Sigmoid colon (tissue), 7 donors: ENCODE results near the gene CACNA2D3. TPM values are rescaled to one million over a fixed set of nuclear protein-coding genes. Genes with fewer than 3 reads are reported as not detected.

Experiments used
- DNase-seq: peaks from one replicate; pipeline ENCODE4 v3.0.0-alpha.2; 2019
- H3K27ac ChIP-seq, 4 donors: fragments of 200-600 bp; sonication (generic); one replicate each; pipeline ENCODE4 v1.5.1; 2016 to 2019; ENCODE audit warnings: mild to moderate bottlenecking in 1 of 4
- H3K27me3 ChIP-seq, 3 donors: fragments of 200-600 bp; sonication (generic); one replicate each; pipeline ENCODE4 v1.5.1; 2019; ENCODE audit warnings: mild to moderate bottlenecking in 1 of 3
- H3K36me3 ChIP-seq, 4 donors: fragments of 200-600 bp; sonication (generic); one replicate each; pipeline ENCODE4 v1.5.1; 2016 to 2019
- H3K4me1 ChIP-seq, 4 donors: fragments of 200-600 bp; sonication (generic); one replicate each; pipeline ENCODE4 v1.5.1; 2017 to 2019
- H3K4me3 ChIP-seq, 4 donors: fragments of 200-600 bp; sonication (generic); one replicate each; pipeline ENCODE4 v1.5.1; 2017 to 2019; ENCODE audit warnings: mild to moderate bottlenecking in 2 of 4, moderate library complexity in 1 of 4
- H3K9me3 ChIP-seq, 4 donors: fragments of 200-600 bp in 3 of 4; sonication (generic) in 3 of 4; one replicate each; pipeline versions ENCODE4 v1.5.1 to v1.6.1; 2013 to 2019
- CTCF ChIP-seq, 4 experiments: fragments of 450-650 bp in 3 of 4; fragments of 200-600 bp in 1 of 4; IDR thresholded peaks; one replicate each; pipeline ENCODE4 v1.5.1; 2016 to 2019; ENCODE audit warnings: antibody characterized with exemption in 4 of 4, mild to moderate bottlenecking in 3 of 4, moderate library complexity in 2 of 4
- EP300 ChIP-seq, 4 donors: sonication (generic); formaldehyde crosslinking; IDR thresholded peaks; one replicate each; pipeline ENCODE4 v1.6.1; 2017; ENCODE audit warnings: antibody characterized with exemption in 4 of 4
- POLR2A ChIP-seq, 2 donors: fragments of 450-650 bp; IDR thresholded peaks; one replicate each; pipeline ENCODE4 v1.6.1; 2016; ENCODE audit warnings: antibody characterized with exemption in 2 of 2, mild to moderate bottlenecking in 2 of 2, moderate library complexity in 2 of 2
- POLR2AphosphoS5 ChIP-seq, 4 donors: sonication (generic); formaldehyde crosslinking; IDR thresholded peaks; one replicate each; pipeline ENCODE4 v1.6.1; 2017; ENCODE audit warnings: antibody characterized with exemption in 4 of 4
- WGBS, 2 donors: extraction: QIAGEN DNeasy Blood & Tissue Kit; methylation state at CpG; one replicate each; pipeline ENCODE4 v1.1.7; 2013; 5-methylcytosine and 5-hydroxymethylcytosine counted together
- intact Hi-C: fragments of 100-400 bp; cut with DNase I; formaldehyde crosslinking; loops from one replicate; pipeline ENCODE4 v1.15.1; 2023
- polyA plus RNA-seq, 3 donors: library from polyadenylated mRNA; stranded (reverse); fragments of 200-250 nt; gene quantifications; one replicate each; pipeline ENCODE4 v1.2.3, GENCODE V29; 2013
- total RNA-seq, 4 donors: library from RNA; depleted of rRNA; stranded (reverse); fragments of >200 nt; gene quantifications; one replicate each; pipeline ENCODE4 v1.1.0, GENCODE V29; 2016
- donor health status: healthy with polysubstance abuse.
- donor health status: Bipolar disorder and iron deficiency.
- donor health status: healthy.

The CACNA2D3 gene
- total and polyA plus RNA-seq, 7 donors, result 0.32 to 10.2 (median 4.8) TPM; not detected in 1

GRCh38 chr3:55122312-55122711, 1000.0 kb downstream of the CACNA2D3 start:
- Histone ChIP-seq H3K27me3 (no peaks in the 10 kb centered on the region), H3K4me1 (peaks cover 0 to 7% (median 0%) of the 10 kb centered on the region in 4 donors), H3K9me3 (no peaks in the 10 kb centered on the region), H3K36me3 (no peaks in the 10 kb centered on the region), H3K27ac (no peak overlapping the region), H3K4me3 (no peak overlapping the region)
- TF ChIP-seq CTCF (IDR thresholded peaks at IDR 0.05), result no peak
- TF ChIP-seq EP300 (IDR thresholded peaks at IDR 0.05), result no peak
- TF ChIP-seq POLR2AphosphoS5 (IDR thresholded peaks at IDR 0.05), result no peak
- TF ChIP-seq POLR2A (IDR thresholded peaks at IDR 0.05), result no peak
- no peak for DNase-seq
- intact Hi-C loops, result no loop called here
- WGBS, 2 donors, result 80% methylated on average over 2 of the region's 2 CpGs

Other genes starting within 250 kb of the CACNA2D3 start
- 10 to 100 TPM; 18.5 to 30.7 (median 20.4) TPM for gene ACTR8, start 240.4 kb upstream of the CACNA2D3 start, total RNA-seq
- 10 to 100 TPM in 2 of 3 donors, 1 to 10 TPM in 1; 9.0 to 15.3 (median 12.9) TPM for gene ACTR8, start 240.4 kb upstream of the CACNA2D3 start, polyA plus RNA-seq
- gene SELENOK, start 230.7 kb upstream of the CACNA2D3 start, total RNA-seq, result 100 to 1,000 TPM in 1 of 4 donors, 10 to 100 TPM in 3; 61.5 to 108 (median 77.7) TPM
- gene SELENOK, start 230.7 kb upstream of the CACNA2D3 start, polyA plus RNA-seq, result 100 to 1,000 TPM in 2 of 3 donors, 10 to 100 TPM in 1; 57.2 to 173 (median 151) TPM